Measurements from ENCODE around the gene HELZ.
"Not testable (repeated sequence)": the region's sequence is repeated elsewhere in the genome, so short reads cannot be mapped to it uniquely, and the experiment has no call there.

HELZ gene

DNA sequence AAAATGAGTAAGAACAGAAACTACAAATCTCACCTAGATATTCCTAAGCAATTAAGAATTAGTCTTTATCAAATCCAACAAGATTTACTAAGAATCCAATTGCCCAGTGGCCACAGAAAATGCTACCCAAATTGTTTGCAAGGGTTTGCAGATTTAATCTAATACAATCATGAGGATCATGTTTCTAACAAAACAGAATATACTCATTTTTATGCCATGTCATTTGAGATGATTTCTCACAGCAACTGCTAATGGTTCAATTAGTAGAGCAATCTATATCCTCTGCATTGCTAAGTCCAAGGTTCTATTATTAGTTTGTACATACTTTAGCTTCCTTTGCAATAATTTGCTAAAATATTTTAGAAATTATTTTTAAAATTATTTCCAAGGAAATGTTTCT, 41.2 kb downstream of the HELZ start:
- Histone ChIP-seq H3K9me3 (replicated peaks; ENCODE audit: low read length) (no peaks in the 10 kb centered on the region), H3K36me3 (ENCODE audit: insufficient read depth, low read length) (peaks cover 26% of the 10 kb centered on the region), H3K27me3 (ENCODE audit: control insufficient read depth, insufficient read depth, low read length) (no peaks in the 10 kb centered on the region), H3K4me1 (ENCODE audit: control insufficient read depth, insufficient read depth, low read length) (peaks cover 4% of the 10 kb centered on the region), H3K9ac (ENCODE audit: low read depth, low read length) (no peak overlapping the region), H3K4me3 (ENCODE audit: low read length) (no peak overlapping the region), H3K4me2 (ENCODE audit: low read length) (no peak overlapping the region)

DNA sequence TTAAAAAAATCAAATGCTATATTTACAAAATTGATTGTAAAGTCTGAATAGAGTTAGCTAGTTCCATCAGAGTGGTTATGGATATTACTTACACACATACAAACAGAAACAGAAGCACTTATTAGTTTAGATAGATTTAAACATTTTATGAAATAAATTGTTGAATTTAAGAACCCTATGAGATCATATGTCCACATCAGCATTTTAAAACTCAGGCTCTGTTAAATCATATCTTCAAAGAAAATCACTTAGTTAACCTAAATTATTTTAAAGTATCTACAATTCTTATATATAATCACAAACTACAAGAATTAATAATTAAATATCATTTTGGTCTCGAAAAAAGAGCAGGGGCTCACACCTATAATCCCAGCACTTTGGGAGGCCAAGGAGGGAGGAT, 42.5 kb downstream of the HELZ start:
- Histone ChIP-seq H3K4me2 (ENCODE audit: low read length) (no peak overlapping the region), H3K36me3 (ENCODE audit: insufficient read depth, low read length) (peaks cover 23% of the 10 kb centered on the region), H3K9me3 (replicated peaks; ENCODE audit: low read length) (no peaks in the 10 kb centered on the region), H3K27me3 (ENCODE audit: control insufficient read depth, insufficient read depth, low read length) (no peaks in the 10 kb centered on the region), H3K4me3 (ENCODE audit: low read length) (no peak overlapping the region), H3K9ac (ENCODE audit: low read depth, low read length) (no peak overlapping the region), H3K4me1 (ENCODE audit: control insufficient read depth, insufficient read depth, low read length) (peaks cover 4% of the 10 kb centered on the region)

DNA sequence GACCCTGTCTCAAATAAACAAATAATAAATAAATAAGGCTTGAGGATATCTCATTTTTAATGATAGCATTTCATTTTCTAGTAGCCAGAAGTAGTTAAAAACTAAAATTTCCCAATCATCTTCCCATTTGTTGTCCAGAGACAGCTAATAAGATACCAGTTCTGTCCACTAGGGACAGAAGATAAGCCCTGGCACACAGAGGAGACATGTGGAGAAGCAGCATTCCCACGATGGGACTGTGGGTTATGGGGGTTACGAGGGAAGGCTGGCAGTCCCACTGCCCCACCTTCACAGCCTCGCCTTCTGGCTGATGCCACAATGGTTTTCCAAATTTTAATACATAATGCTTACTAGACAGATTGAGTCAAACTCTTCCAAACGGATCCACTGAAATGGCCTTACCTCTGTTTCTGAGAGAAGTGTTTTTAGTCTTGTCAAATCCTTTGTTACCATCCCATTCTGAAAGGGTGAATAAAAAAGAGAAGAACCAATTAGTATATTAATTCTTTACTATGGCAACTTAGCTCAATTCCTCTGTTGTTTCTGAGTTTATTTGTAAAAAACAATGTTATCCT, 44.2 kb downstream of the HELZ start:
- Histone ChIP-seq H3K36me3 (ENCODE audit: insufficient read depth, low read length) (peaks cover 23% of the 10 kb centered on the region), H3K9me3 (replicated peaks; ENCODE audit: low read length) (no peaks in the 10 kb centered on the region), H3K4me3 (ENCODE audit: low read length) (no peak overlapping the region), H3K4me2 (ENCODE audit: low read length) (no peak overlapping the region), H3K9ac (ENCODE audit: low read depth, low read length) (no peak overlapping the region), H3K27me3 (ENCODE audit: control insufficient read depth, insufficient read depth, low read length) (no peaks in the 10 kb centered on the region), H3K4me1 (ENCODE audit: control insufficient read depth, insufficient read depth, low read length) (peaks cover 4% of the 10 kb centered on the region)

GRCh38 chr17:67198131-67198530, 46.9 kb downstream of the HELZ start:
- Histone ChIP-seq H3K9me3 (replicated peaks; ENCODE audit: low read length) (no peaks in the 10 kb centered on the region), H3K9ac (ENCODE audit: low read depth, low read length) (no peak overlapping the region), H3K4me2 (ENCODE audit: low read length) (no peak overlapping the region), H3K36me3 (ENCODE audit: insufficient read depth, low read length) (peaks cover 23% of the 10 kb centered on the region), H3K4me3 (ENCODE audit: low read length) (no peak overlapping the region), H3K4me1 (ENCODE audit: control insufficient read depth, insufficient read depth, low read length) (no peaks in the 10 kb centered on the region), H3K27me3 (ENCODE audit: control insufficient read depth, insufficient read depth, low read length) (no peaks in the 10 kb centered on the region)

GRCh38 chr17:67197023-67197422, 48.0 kb downstream of the HELZ start:
- H3K36me3 ChIP-seq (ENCODE audit: insufficient read depth, low read length) = peaks cover 23% of the 10 kb centered on the region
- not testable (repeated sequence) for H3K4me1 ChIP-seq (ENCODE audit: control insufficient read depth, insufficient read depth, low read length)

GRCh38 chr17:67196422-67196821, 48.6 kb downstream of the HELZ start:
- Histone ChIP-seq H3K4me2 (ENCODE audit: low read length) (no peak overlapping the region), H3K9ac (ENCODE audit: low read depth, low read length) (no peak overlapping the region), H3K9me3 (replicated peaks; ENCODE audit: low read length) (no peaks in the 10 kb centered on the region), H3K4me3 (ENCODE audit: low read length) (no peak overlapping the region), H3K4me1 (ENCODE audit: control insufficient read depth, insufficient read depth, low read length) (no peaks in the 10 kb centered on the region), H3K36me3 (ENCODE audit: insufficient read depth, low read length) (peaks cover 20% of the 10 kb centered on the region), H3K27me3 (ENCODE audit: control insufficient read depth, insufficient read depth, low read length) (no peaks in the 10 kb centered on the region)

More at GRCh38 chr17:67197023-67197422, 48.0 kb downstream of the HELZ start:
- not testable (repeated sequence) for H3K27me3 ChIP-seq (ENCODE audit: control insufficient read depth, insufficient read depth, low read length); H3K4me3 ChIP-seq (ENCODE audit: low read length); H3K9ac ChIP-seq (ENCODE audit: low read depth, low read length); H3K9me3 ChIP-seq (replicated peaks; ENCODE audit: low read length); H3K4me2 ChIP-seq (ENCODE audit: low read length)

GRCh38 chr17:67194134-67194533, 50.9 kb downstream of the HELZ start:
- no peaks in the 10 kb centered on the region for H3K36me3 ChIP-seq (ENCODE audit: insufficient read depth, low read length)
- no peaks in the 10 kb centered on the region for H3K9me3 ChIP-seq (replicated peaks; ENCODE audit: low read length)
- H3K4me3 ChIP-seq (ENCODE audit: low read length) = no peak overlapping the region
- no peak overlapping the region for H3K4me2 ChIP-seq (ENCODE audit: low read length)
- H3K9ac ChIP-seq (ENCODE audit: low read depth, low read length) = no peak overlapping the region
- no peaks in the 10 kb centered on the region for H3K27me3 ChIP-seq (ENCODE audit: control insufficient read depth, insufficient read depth, low read length)
- H3K4me1 ChIP-seq (ENCODE audit: control insufficient read depth, insufficient read depth, low read length) = no peaks in the 10 kb centered on the region

DNA sequence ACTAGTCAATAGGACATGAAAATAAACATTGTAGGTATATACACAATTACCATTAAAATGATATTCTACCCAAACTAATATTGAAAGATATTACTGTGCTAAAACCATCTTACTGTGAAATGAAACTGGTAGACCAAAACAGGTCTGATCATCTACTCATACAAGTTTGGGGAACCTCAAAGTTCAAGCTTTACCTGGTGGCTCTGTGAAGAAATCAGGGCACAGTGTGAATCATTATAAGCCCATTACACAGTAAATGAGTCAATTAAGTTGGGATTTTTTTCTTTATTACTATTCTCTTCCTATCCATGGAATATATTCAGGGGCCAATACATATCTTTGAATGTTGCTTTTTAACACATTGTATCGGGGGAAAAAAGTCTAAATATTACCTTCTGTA, 57.1 kb downstream of the HELZ start:
- Histone ChIP-seq H3K36me3 (ENCODE audit: insufficient read depth, low read length) (peaks cover 15% of the 10 kb centered on the region), H3K9ac (ENCODE audit: low read depth, low read length) (no peak overlapping the region), H3K4me2 (ENCODE audit: low read length) (no peak overlapping the region), H3K27me3 (ENCODE audit: control insufficient read depth, insufficient read depth, low read length) (no peaks in the 10 kb centered on the region), H3K4me1 (ENCODE audit: control insufficient read depth, insufficient read depth, low read length) (no peaks in the 10 kb centered on the region), H3K4me3 (ENCODE audit: low read length) (no peak overlapping the region), H3K9me3 (replicated peaks; ENCODE audit: low read length) (no peaks in the 10 kb centered on the region)

- Histone ChIP-seq H3K9ac (ENCODE audit: low read depth, low read length) (no peak overlapping the region), H3K4me3 (ENCODE audit: low read length) (no peak overlapping the region), H3K4me1 (ENCODE audit: control insufficient read depth, insufficient read depth, low read length) (no peaks in the 10 kb centered on the region), H3K4me2 (ENCODE audit: low read length) (no peak overlapping the region), H3K36me3 (ENCODE audit: insufficient read depth, low read length) (peaks cover 15% of the 10 kb centered on the region), H3K9me3 (replicated peaks; ENCODE audit: low read length) (no peaks in the 10 kb centered on the region), H3K27me3 (ENCODE audit: control insufficient read depth, insufficient read depth, low read length) (no peaks in the 10 kb centered on the region)
Measured at GRCh38 chr17:67186782-67187181, 58.2 kb downstream of the HELZ start.

GRCh38 chr17:67183531-67183930, 61.5 kb downstream of the HELZ start:
- no peak overlapping the region for H3K9ac ChIP-seq (ENCODE audit: low read depth, low read length)
- H3K4me2 ChIP-seq (ENCODE audit: low read length) = no peak overlapping the region
- H3K36me3 ChIP-seq (ENCODE audit: insufficient read depth, low read length) = peaks cover 16% of the 10 kb centered on the region
- H3K4me1 ChIP-seq (ENCODE audit: control insufficient read depth, insufficient read depth, low read length) = no peaks in the 10 kb centered on the region
- no peaks in the 10 kb centered on the region for H3K27me3 ChIP-seq (ENCODE audit: control insufficient read depth, insufficient read depth, low read length)
- H3K4me3 ChIP-seq (ENCODE audit: low read length) = no peak overlapping the region
- no peaks in the 10 kb centered on the region for H3K9me3 ChIP-seq (replicated peaks; ENCODE audit: low read length)

DNA sequence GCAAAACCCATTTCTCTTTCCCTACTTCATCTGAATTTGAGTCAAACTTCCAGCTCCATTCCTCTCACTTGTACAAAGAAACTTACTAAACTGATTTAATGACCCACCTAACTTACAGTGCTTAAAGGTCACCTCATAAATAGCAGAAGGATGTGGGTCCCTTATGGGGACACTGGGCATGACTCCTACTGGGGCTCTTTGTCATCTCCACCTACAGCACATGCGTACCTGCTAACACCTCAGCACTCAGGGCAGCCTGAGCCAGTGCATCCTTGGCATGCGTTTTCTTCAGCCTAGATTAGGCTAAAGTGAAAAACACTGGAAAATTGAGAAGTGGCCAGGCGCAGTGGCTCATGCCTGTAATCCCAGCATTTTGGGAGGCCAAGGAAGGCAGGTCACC, 63.2 kb downstream of the HELZ start:
- no peak overlapping the region for H3K4me3 ChIP-seq (ENCODE audit: low read length)
- H3K4me1 ChIP-seq (ENCODE audit: control insufficient read depth, insufficient read depth, low read length) = no peaks in the 10 kb centered on the region
- no peaks in the 10 kb centered on the region for H3K27me3 ChIP-seq (ENCODE audit: control insufficient read depth, insufficient read depth, low read length)
- H3K36me3 ChIP-seq (ENCODE audit: insufficient read depth, low read length) = peaks cover 11% of the 10 kb centered on the region
- H3K9me3 ChIP-seq (replicated peaks; ENCODE audit: low read length) = no peaks in the 10 kb centered on the region
- H3K4me2 ChIP-seq (ENCODE audit: low read length) = no peak overlapping the region
- no peak overlapping the region for H3K9ac ChIP-seq (ENCODE audit: low read depth, low read length)

- Histone ChIP-seq H3K4me1 (ENCODE audit: control insufficient read depth, insufficient read depth, low read length) (no peaks in the 10 kb centered on the region), H3K27me3 (ENCODE audit: control insufficient read depth, insufficient read depth, low read length) (no peaks in the 10 kb centered on the region), H3K4me3 (ENCODE audit: low read length) (no peak overlapping the region)
Measured at GRCh38 chr17:67180275-67180674, 64.7 kb downstream of the HELZ start.

More at GRCh38 chr17:67180275-67180674, 64.7 kb downstream of the HELZ start:
- Histone ChIP-seq H3K9ac (ENCODE audit: low read depth, low read length) (no peak overlapping the region), H3K4me2 (ENCODE audit: low read length) (no peak overlapping the region), H3K36me3 (ENCODE audit: insufficient read depth, low read length) (peaks cover 11% of the 10 kb centered on the region), H3K9me3 (replicated peaks; ENCODE audit: low read length) (no peaks in the 10 kb centered on the region)
